IgD-negative memory B cell (primary cell): ENCODE measurements around the gene NPFFR1. TPM values are rescaled to one million over a fixed set of nuclear protein-coding genes. Genes with fewer than 3 reads are reported as not detected.
"Not testable (repeated sequence)": the region's sequence is repeated elsewhere in the genome, so short reads cannot be mapped to it uniquely, and the experiment has no call there.

Experiments used
- H3K27ac Mint-ChIP-seq, 3 donors: one replicate each; pipeline ENCODE4 v1.8.0; 2020 to 2022; ENCODE audit warnings: mild to moderate bottlenecking in 3 of 3, mixed read lengths in 3 of 3, moderate library complexity in 1 of 3
- H3K27me3 Mint-ChIP-seq: one replicate; pipeline ENCODE4 v1.8.0; 2021; ENCODE audit warnings: mixed read lengths
- H3K36me3 Mint-ChIP-seq: one replicate; pipeline ENCODE4 v1.8.0; 2020; ENCODE audit warnings: mild to moderate bottlenecking, mixed read lengths
- H3K4me1 Mint-ChIP-seq, 3 donors: one replicate each; pipeline ENCODE4 v1.8.0; 2020 to 2022; ENCODE audit warnings: mixed read lengths in 3 of 3, mild to moderate bottlenecking in 1 of 3
- H3K4me3 Mint-ChIP-seq, 4 donors: one replicate each; pipeline ENCODE4 v1.8.0; 2020 to 2022; ENCODE audit warnings: mild to moderate bottlenecking in 4 of 4, mixed read lengths in 4 of 4, moderate library complexity in 3 of 4
- H3K9me3 Mint-ChIP-seq, 3 donors: one replicate each; pipeline ENCODE4 v1.8.0; 2020 to 2021; ENCODE audit warnings: mixed read lengths in 3 of 3, mild to moderate bottlenecking in 1 of 3
- polyA plus RNA-seq: library from polyadenylated mRNA; unstranded; fragments of 300-500 nt; fragmentation: Illumina TruSeq; gene quantifications from one replicate; pipeline ENCODE4 v1.2.3, GENCODE V29; 2021

Gene NPFFR1
- polyA plus RNA-seq, 1 donor from 2014 or later, result not detected

- H3K27ac Mint-ChIP-seq, result no peak overlapping the region
- no peak overlapping the region for H3K4me3 Mint-ChIP-seq
- H3K4me1 Mint-ChIP-seq, result no peaks in the 10 kb centered on the region
- H3K36me3 Mint-ChIP-seq, result peaks cover 4% of the 10 kb centered on the region
- H3K27me3 Mint-ChIP-seq, result peaks cover 6% of the 10 kb centered on the region
- H3K9me3 Mint-ChIP-seq, result peaks cover 2 to 5% (median 3%) of the 10 kb centered on the region in 3 donors
These were observed 17.7 kb downstream of the NPFFR1 start for GRCh38 chr10:70266056-70266455.

- Mint-ChIP-seq H3K4me3 (no peak overlapping the region), H3K36me3 (peaks cover 6% of the 10 kb centered on the region), H3K4me1 (no peaks in the 10 kb centered on the region), H3K9me3 (peaks cover 2 to 7% (median 5%) of the 10 kb centered on the region in 3 donors), H3K27ac (no peak overlapping the region), H3K27me3 (peaks cover 9% of the 10 kb centered on the region)
These were observed 18.6 kb downstream of the NPFFR1 start for GRCh38 chr10:70265032-70265689.

GRCh38 chr10:70260734-70261133 is 23.1 kb downstream of the NPFFR1 start:
- H3K9me3 Mint-ChIP-seq, result peaks cover 2 to 7% (median 5%) of the 10 kb centered on the region in 3 donors
- H3K36me3 Mint-ChIP-seq, result peaks cover 6% of the 10 kb centered on the region
- H3K4me1 Mint-ChIP-seq, result peaks cover 0 to under 1% (median 0%) of the 10 kb centered on the region in 3 donors
- H3K27ac Mint-ChIP-seq, result no peak overlapping the region
- H3K4me3 Mint-ChIP-seq, result no peak overlapping the region
- peaks cover 26% of the 10 kb centered on the region for H3K27me3 Mint-ChIP-seq

DNA sequence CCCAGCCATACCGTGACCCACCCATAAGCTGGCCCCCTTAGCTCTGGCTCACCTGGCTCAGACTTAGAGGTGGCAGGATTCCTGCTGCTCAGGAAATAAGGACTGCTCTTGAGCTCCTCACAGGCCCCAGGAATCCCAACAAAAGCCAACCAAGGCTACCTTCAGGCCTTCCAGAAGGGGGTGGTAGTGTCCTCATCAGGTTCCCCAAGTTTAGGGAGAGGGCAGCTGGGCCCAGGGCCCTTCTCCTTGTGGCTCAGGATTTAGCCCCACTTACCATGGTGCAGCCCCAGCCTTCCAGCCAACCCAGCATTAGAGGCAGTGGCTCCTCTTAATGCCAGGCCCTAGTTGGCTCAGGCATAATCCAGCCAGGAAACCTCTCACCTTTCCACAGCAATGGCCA is 23.5 kb downstream of the NPFFR1 start:
- peaks cover 2 to 7% (median 5%) of the 10 kb centered on the region in 3 donors for H3K9me3 Mint-ChIP-seq
- peaks cover 6% of the 10 kb centered on the region for H3K36me3 Mint-ChIP-seq
- H3K4me1 Mint-ChIP-seq, result peaks cover 0 to 1% (median 0%) of the 10 kb centered on the region in 3 donors
- H3K4me3 Mint-ChIP-seq, result no peak overlapping the region
- no peak overlapping the region for H3K27ac Mint-ChIP-seq
- H3K27me3 Mint-ChIP-seq, result peaks cover 30% of the 10 kb centered on the region

- H3K4me3 Mint-ChIP-seq, result no peak overlapping the region
- H3K27ac Mint-ChIP-seq, result no peak overlapping the region
- H3K27me3 Mint-ChIP-seq, result peaks cover 43% of the 10 kb centered on the region
These were observed 25.6 kb downstream of the NPFFR1 start for GRCh38 chr10:70258216-70258615.

GRCh38 chr10:70257816-70258215 is 26.0 kb downstream of the NPFFR1 start:
- not testable (repeated sequence) for H3K4me1 Mint-ChIP-seq, H3K4me3 Mint-ChIP-seq, H3K27ac Mint-ChIP-seq, H3K36me3 Mint-ChIP-seq, H3K9me3 Mint-ChIP-seq
- H3K27me3 Mint-ChIP-seq, result peaks cover 45% of the 10 kb centered on the region

More at GRCh38 chr10:70258216-70258615, 25.6 kb downstream of the NPFFR1 start:
- Mint-ChIP-seq H3K36me3 (peaks cover 6% of the 10 kb centered on the region), H3K4me1 (peaks cover 0 to 1% (median 0%) of the 10 kb centered on the region in 3 donors), H3K9me3 (peaks cover 2 to 7% (median 5%) of the 10 kb centered on the region in 3 donors)

DNA sequence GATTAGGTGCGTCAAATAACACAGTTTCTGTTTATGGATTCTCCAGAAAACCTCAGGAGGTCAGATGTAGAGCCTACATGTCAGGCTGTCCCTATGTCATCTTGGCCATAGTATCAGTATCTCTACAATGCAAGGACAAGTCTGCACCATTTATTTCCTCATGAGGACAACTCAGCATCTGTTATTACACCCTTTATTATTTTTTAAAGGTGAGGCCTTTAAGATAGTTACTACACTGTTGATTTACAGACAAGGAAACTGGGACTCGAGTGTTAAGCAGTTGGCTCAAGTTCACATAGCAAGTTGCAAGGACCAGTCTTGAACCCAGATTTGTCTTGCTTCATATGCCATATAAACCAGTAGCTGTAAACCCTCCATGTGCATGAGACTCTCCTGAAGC is 27.3 kb downstream of the NPFFR1 start:
- no peak overlapping the region for H3K4me3 Mint-ChIP-seq
- peaks cover 0 to 1% (median 0%) of the 10 kb centered on the region in 3 donors for H3K4me1 Mint-ChIP-seq
- H3K9me3 Mint-ChIP-seq, result peaks cover 0 to 10% (median 2%) of the 10 kb centered on the region in 3 donors
- no peak overlapping the region for H3K27ac Mint-ChIP-seq
- peaks cover 5% of the 10 kb centered on the region for H3K36me3 Mint-ChIP-seq
- H3K27me3 Mint-ChIP-seq, result peaks cover 46% of the 10 kb centered on the region

DNA sequence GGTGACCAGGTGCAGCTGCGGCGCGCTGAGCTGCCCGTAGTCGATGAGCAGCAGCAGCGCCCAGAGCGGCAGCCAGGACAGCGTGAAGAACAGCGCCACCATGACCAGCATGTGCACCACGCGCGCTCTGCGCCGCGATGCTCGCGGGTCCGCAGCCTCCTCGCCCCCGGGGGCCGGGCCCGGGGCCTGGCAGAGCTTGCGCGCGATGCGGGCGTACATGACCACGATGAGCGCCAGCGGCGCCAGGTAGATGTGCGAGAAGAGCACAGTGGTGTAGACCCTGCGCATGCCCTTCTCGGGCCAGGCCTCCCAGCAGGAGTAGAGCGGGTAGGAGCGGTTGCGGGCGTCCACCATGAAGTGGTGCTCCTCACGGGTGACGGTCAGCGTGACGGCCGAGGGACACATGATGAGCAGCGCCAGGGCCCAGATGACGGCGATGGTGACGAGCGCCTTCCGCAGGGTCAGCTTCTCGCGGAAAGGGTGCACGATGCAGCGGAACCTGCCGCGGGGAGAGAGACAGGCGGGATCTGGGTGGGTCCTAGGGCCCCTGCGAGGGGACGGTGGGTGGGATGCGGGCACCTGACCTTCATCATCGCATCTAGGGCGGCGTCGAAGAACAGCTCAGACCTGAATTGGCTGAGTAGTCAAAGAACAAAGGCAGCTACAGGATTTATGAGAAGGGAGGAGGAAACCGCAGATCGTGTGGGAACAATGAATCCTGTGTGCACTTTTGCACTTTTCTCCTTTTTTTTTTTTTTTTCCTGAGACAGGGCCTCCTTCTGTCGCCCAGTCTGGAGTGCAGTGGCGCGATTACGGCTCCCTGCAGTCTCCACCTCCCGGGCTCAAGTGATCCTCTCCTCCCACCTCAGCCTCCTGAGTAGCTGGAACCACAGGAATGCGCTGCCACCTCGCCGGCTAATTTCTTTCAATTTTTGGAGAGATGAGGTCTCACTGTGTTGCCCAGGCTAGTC is 28.2 kb downstream of the NPFFR1 start:
- peak overlapping the region in 3 of 4 donors; percentile 39 to 55 (median 53) for H3K4me3 Mint-ChIP-seq
- H3K4me1 Mint-ChIP-seq, result peaks cover 0 to 1% (median 0%) of the 10 kb centered on the region in 3 donors
- H3K27me3 Mint-ChIP-seq, result peaks cover 42% of the 10 kb centered on the region
- H3K9me3 Mint-ChIP-seq, result peaks cover 0 to 3% (median 0%) of the 10 kb centered on the region in 3 donors
- no peak overlapping the region for H3K27ac Mint-ChIP-seq
- H3K36me3 Mint-ChIP-seq, result peaks cover 1% of the 10 kb centered on the region

DNA sequence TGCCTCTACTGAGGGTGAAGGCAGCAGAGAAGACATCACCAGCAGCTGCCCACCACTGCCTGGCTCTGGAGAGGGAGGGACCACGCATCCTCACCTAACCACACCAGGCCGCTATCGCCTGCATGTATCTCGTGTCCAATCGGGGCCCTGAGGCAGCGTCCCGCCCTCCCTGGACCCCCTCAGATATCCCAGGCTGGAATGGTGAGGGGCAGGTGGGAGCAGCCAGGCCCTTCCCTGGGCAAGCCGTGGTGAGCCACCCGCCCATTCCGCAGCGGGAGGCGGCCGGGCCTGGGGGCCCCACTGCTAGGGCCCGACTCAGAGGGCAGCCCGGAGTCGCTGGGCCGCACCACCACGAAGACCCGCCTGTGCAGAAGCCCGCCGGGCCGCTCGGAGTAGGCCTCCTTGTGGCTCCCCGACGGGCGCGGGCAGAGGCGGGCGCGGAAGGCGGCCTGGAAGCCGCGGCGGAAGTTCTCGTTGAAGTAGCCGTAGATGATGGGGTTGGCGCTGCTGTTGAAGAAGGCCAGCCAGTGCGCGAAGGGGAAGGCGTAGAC is 29.0 kb downstream of the NPFFR1 start:
- Mint-ChIP-seq H3K27ac (no peak overlapping the region), H3K9me3 (peaks cover 0 to 3% (median 0%) of the 10 kb centered on the region in 3 donors), H3K36me3 (peaks cover 2% of the 10 kb centered on the region), H3K4me3 (peak overlapping the region in 1 of 4 donors; percentile 39), H3K27me3 (peaks cover 41% of the 10 kb centered on the region), H3K4me1 (peaks cover 0 to 1% (median 0%) of the 10 kb centered on the region in 3 donors)

- Mint-ChIP-seq H3K4me3 (peak overlapping the region in 1 of 4 donors; percentile 32), H3K9me3 (peaks cover 0 to 3% (median 0%) of the 10 kb centered on the region in 3 donors), H3K4me1 (peaks cover 0 to 1% (median 0%) of the 10 kb centered on the region in 3 donors), H3K27ac (no peak overlapping the region), H3K27me3 (peaks cover 40% of the 10 kb centered on the region), H3K36me3 (peaks cover 2% of the 10 kb centered on the region)
These were observed 29.7 kb downstream of the NPFFR1 start for GRCh38 chr10:70253878-70254765.

GRCh38 chr10:70250961-70251680 is 32.7 kb downstream of the NPFFR1 start:
- peaks cover 33% of the 10 kb centered on the region for H3K27me3 Mint-ChIP-seq
- peaks cover 2% of the 10 kb centered on the region for H3K36me3 Mint-ChIP-seq
- peaks cover 0 to 1% (median 0%) of the 10 kb centered on the region in 3 donors for H3K4me1 Mint-ChIP-seq
- no peak overlapping the region for H3K4me3 Mint-ChIP-seq
- H3K27ac Mint-ChIP-seq, result no peak overlapping the region
- peaks cover 0 to 3% (median 0%) of the 10 kb centered on the region in 3 donors for H3K9me3 Mint-ChIP-seq

GRCh38 chr10:70247360-70247759 is 36.4 kb downstream of the NPFFR1 start:
- Mint-ChIP-seq H3K27ac (no peak overlapping the region), H3K27me3 (peaks cover 7% of the 10 kb centered on the region), H3K4me1 (peaks cover 0 to 1% (median 0%) of the 10 kb centered on the region in 3 donors), H3K36me3 (peaks cover 2% of the 10 kb centered on the region), H3K9me3 (peaks cover 0 to 3% (median 0%) of the 10 kb centered on the region in 3 donors), H3K4me3 (no peak overlapping the region)

GRCh38 chr10:70241081-70241480 is 42.7 kb downstream of the NPFFR1 start:
- no peaks in the 10 kb centered on the region for H3K9me3 Mint-ChIP-seq
- H3K4me3 Mint-ChIP-seq, result peak overlapping the region in 1 of 4 donors; percentile 13
- H3K27ac Mint-ChIP-seq, result no peak overlapping the region
- peaks cover 0 to 1% (median 0%) of the 10 kb centered on the region in 3 donors for H3K4me1 Mint-ChIP-seq
- no peaks in the 10 kb centered on the region for H3K36me3 Mint-ChIP-seq
- peaks cover 1% of the 10 kb centered on the region for H3K27me3 Mint-ChIP-seq
